ENCODE data around the gene UBE2I.

GRCh38 chr16:1318268-1318545 lies 8.8 kb downstream of the UBE2I start:
- no peak for TF ChIP-seq CTCF (IDR thresholded peaks at IDR 0.05; ENCODE audit: insufficient read depth, low read length, poor library complexity, severe bottlenecking)
- no peak for TF ChIP-seq EZH2phosphoT487 (conservative IDR thresholded peaks at IDR 0.05; ENCODE audit: low read length)

Measured in SU-DHL-6 (cell line).